LHCN-M2 (cell line): ENCODE data around the gene MARCHF3. TPM values are rescaled to one million over a fixed set of nuclear protein-coding genes. Genes with fewer than 3 reads are reported as not detected.

ENCODE experiments used
- DNase-seq: peaks from one replicate; pipeline ENCODE4 v3.0.0-alpha.2; 2012; ENCODE audit warnings: low read depth
- total RNA-seq: library from RNA; depleted of rRNA; stranded (reverse); fragments of >200 nt; gene quantifications from 2 replicates; pipeline ENCODE4 v1.2.3, GENCODE V29; 2014

Gene MARCHF3
- total RNA-seq, 1 experiment from 2014 or later, result 13.7 TPM

- no peak for DNase-seq
Observed at GRCh38 chr5:126983874-126984266, 46.5 kb downstream of the MARCHF3 start.

GRCh38 chr5:126982926-126983873 lies 47.2 kb downstream of the MARCHF3 start:
- DNase-seq, result no peak

- no peak for DNase-seq
Observed at GRCh38 chr5:126982202-126982601, 48.2 kb downstream of the MARCHF3 start.

DNA sequence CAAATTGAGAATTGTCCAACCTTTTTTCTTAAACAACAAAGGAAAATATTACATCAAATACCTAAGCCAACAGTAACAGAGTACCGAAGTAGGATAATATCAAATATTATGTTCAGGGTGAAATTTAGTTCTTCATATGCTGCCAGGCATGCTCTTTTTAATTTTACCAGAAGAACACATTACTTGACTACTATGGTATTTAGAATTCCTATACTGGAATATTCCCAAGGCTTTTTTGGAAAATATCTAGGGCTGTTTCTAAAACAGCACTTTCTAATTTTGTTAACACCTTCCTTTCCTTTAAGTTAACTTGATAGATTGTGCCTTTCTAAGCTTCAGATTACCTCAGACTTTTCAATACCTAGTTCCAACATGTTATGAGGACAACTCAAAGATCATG lies 48.7 kb downstream of the MARCHF3 start:
- DNase-seq, result no peak

DNA sequence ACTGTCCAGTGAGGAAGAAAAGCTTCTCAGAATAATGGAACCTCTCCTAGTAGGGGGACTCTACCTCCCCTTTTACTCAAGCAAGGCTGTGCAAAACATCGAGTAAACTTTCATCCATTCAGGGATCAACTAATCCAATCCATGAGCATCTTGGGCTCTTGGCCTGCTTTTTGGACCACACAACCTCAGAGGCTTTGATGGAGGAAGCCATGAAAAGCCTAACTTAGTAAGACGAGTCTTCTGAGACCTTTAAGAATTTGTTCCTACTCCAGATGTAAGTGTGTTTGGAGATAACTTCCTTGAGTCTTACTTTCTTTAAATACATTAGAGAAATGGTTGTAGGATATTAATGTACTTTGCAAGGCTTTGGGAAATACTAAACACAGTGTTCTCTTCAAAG lies 49.1 kb downstream of the MARCHF3 start:
- no peak for DNase-seq

- DNase-seq, result no peak
Observed at GRCh38 chr5:126978258-126978657, 52.1 kb downstream of the MARCHF3 start.

DNA sequence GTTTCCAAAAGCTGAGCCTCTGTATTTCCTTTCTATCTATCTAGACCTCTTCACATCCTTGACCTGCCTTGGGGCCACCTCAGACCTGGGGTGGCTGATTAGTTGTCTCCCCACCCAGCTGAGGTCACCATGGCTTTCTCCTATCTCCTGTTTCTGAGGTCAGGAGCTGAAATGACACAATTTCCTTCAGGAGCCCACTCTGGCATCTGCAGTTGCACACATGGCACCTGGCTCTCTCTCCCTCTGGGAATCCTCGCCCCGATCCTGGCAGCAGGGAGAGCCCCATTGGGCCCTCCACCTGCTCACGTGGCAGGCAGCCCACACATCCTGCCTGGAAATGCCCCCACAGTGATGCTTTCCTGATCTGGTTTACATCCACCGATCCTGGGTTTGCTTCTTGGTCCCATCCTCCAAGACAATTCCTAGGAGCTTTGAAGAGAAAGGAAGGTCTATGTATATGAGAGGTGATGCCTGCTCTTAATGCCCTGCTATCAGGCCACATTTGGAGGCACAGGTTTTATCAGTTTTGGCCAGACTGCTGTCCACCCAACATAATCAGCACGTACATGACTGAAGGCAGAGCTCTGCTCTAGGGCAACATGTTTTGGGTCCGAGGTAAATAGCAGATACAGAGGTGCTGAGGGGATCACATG lies 53.7 kb downstream of the MARCHF3 start:
- no peak for DNase-seq

DNA sequence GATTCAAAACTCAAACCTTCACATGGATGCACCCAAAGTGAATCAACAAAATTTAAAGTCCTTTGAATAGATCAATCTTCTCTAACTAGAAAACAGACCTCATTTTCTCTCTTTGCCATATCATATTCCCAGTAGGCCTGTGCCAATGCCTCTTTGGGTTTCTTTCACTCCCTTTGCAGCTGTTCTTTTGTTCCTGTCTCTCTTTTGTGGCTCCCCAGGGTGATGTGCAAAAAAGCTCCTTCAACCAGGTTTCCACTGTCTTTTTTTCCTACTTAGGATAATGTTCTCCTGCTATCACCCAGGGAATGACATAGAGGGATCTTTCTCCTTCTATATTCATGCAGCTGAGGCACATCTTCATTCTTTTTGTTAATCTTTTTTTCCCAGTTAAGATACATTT lies 54.6 kb downstream of the MARCHF3 start:
- DNase-seq, result peak; percentile 84

DNA sequence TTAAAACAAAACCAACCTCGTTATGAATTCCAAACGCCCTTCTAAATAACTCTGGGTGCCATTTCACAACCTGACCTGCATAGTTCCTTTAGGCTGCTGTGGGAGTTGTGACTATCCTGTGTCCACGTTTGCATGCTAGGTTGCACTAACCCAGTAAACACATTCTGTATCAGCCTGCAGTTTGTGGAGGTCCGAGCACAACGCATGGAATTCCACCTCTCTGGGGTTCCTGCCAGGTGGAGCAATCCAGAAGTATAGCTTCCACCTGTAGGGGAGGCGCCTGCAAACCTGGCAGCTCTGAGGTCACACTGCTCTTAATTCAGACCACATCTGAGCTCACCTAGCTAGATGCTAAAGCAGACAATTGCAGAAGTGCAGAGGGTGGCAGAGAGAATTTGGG lies 57.2 kb downstream of the MARCHF3 start:
- no peak for DNase-seq

DNA sequence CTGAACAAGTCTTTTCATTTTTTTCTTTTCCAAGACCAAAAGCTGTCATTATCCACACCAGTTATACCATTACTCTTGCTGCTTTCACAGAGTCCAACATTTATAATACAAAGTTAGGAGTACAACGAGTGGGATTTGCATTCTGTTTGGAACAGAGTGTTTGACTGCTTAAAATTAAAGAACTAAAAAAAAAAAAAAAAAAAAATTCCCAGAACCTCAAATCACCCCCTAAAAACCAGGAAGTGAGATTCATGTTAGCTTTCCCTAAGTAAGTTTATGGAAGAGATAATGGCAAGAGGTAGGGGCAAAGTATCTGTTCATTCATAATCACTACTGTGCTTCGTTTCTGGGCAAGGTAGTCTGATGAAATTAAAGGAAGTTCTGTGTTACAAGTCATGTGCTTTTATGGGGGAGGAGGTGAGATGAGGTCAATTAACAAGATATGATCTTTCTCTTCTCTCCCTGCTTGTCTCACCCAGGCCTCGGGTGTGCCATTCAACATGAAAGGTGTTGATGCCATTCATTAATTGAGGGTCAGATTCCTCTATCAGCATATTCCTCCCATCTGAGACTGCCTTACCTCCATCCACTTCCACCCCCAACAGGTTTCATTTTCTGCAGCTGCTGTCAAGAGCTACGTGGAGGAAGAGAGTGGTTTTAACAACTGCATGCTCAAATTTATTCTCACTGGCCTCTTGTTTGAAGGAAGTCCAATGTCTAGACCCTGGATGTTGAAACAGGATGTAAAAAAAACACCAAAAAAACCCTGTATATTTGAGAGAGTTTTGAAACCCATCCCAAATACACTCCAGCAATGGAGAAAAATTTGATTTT lies 58.1 kb downstream of the MARCHF3 start:
- peak; percentile 60 for DNase-seq

GRCh38 chr5:126971455-126972031 lies 58.8 kb downstream of the MARCHF3 start:
- peak; percentile 23 for DNase-seq

DNA sequence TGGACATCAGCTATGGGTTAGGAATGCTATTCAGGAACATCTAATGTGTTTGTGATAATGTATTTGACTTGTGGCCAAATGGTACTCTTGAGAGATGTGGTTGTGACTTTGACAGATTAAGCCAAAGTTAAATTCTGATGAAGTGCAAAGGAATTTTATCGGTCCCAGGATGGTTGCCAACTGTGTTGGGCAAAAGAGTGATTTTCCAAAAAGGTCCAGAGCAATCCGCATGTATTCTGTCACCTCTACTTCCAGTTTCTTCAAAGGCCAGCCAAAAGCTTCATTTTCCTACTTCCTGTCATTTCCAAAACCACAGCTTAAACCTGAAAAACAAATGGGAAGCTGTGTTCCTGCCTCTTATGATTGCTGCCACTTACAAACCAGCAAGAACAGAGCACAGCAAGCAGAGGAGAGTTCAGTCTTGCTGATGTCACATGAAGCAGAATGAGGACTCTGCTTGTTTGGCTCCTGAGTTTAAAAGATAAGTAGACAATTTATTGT lies 59.8 kb downstream of the MARCHF3 start:
- peak; percentile 91 for DNase-seq

- DNase-seq, result no peak
Observed at GRCh38 chr5:126969548-126969947, 60.8 kb downstream of the MARCHF3 start.

DNA sequence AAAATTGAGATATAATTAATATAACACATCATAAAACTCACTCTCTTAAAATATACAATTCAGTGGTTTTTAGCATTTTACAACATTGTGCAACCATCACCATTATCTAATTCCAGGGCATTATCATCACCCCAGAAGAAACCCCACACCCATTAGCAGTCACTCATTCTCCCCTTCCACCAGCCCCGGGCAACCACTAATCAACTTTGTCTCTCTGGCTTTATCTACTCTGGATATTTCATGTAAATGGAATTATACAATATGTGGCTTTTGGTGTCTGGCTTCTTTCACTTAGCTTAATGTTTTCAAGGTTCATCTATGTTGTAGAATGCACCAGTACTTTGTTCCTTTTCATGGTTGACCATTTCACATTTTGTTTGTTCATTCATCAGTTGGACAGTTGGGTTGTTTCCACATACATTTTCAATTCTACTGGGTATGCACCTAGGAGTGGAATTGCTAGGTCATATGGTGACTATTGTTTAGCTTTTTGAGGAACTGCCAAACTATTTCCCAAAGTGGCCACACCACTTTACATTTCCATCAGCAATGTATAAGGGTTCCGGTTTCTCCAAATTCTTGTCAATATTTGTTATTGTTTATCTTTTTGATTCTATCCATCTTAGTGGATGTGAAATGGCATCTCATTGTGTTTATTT lies 62.4 kb downstream of the MARCHF3 start:
- DNase-seq, result no peak

GRCh38 chr5:126965487-126965886 lies 64.9 kb downstream of the MARCHF3 start:
- DNase-seq, result no peak

GRCh38 chr5:126965061-126965475 lies 65.3 kb downstream of the MARCHF3 start:
- peak; percentile 91 for DNase-seq

- DNase-seq, result no peak
Observed at GRCh38 chr5:126963822-126964375, 66.5 kb downstream of the MARCHF3 start.

GRCh38 chr5:126961702-126962101 lies 68.7 kb downstream of the MARCHF3 start:
- DNase-seq, result no peak

- no peak for DNase-seq
Observed at GRCh38 chr5:126961128-126961527, 69.2 kb downstream of the MARCHF3 start.

GRCh38 chr5:126959188-126959587 lies 71.2 kb downstream of the MARCHF3 start:
- no peak for DNase-seq
